GM12878 (cell line): ENCODE data around the gene PCSK2. TPM values are rescaled to one million over a fixed set of nuclear protein-coding genes. Genes with fewer than 3 reads are reported as not detected.

Experiments used
- BHLHE40 ChIP-seq, 2 experiments: fragments of 450-650 bp in 1 of 2; IDR thresholded peaks; 2 replicates each; pipeline ENCODE4 v1.6.1; 2011 to 2017; ENCODE audit warnings: low read depth in 2 of 2, borderline replicate concordance in 1 of 2, improper control_type of control experiment in 1 of 2, low read length in 1 of 2, mild to moderate bottlenecking in 1 of 2
- MTA3 ChIP-seq: IDR thresholded peaks from 2 replicates; pipeline ENCODE4 v1.6.1; 2012; ENCODE audit warnings: low read length, inconsistent platforms, borderline replicate concordance
- MXI1 ChIP-seq: fragments of 150-350 bp; IDR thresholded peaks from 2 replicates; pipeline ENCODE4 v1.6.1; 2011; ENCODE audit warnings: low read depth, mild to moderate bottlenecking, inconsistent platforms, low read length, improper control_type of control experiment
- NBN ChIP-seq: fragments of 450-650 bp; IDR thresholded peaks from 2 replicates; pipeline ENCODE4 v1.6.1; 2016
- NFIC ChIP-seq: IDR thresholded peaks from 2 replicates; pipeline ENCODE4 v1.6.1; 2012; ENCODE audit warnings: low read depth, mild to moderate bottlenecking, inconsistent platforms, low read length, moderate library complexity
- NR2F1 ChIP-seq: fragments of 450-650 bp; conservative IDR thresholded peaks from 2 replicates; pipeline ENCODE4 v1.6.1; 2017; ENCODE audit warnings: mild to moderate bottlenecking
- NRF1 ChIP-seq: conservative IDR thresholded peaks from 2 replicates; pipeline ENCODE4 v1.6.1; 2011; ENCODE audit warnings: mild to moderate bottlenecking, low read depth, low read length, improper control_type of control experiment
- POLR2A ChIP-seq: IDR thresholded peaks from 2 replicates; pipeline ENCODE4 v1.6.1; 2011; ENCODE audit warnings: low read depth, mild to moderate bottlenecking, low read length
- POLR2AphosphoS2 ChIP-seq: IDR thresholded peaks from 2 replicates; pipeline ENCODE4 v1.6.1; 2011; ENCODE audit warnings: low read depth, mild to moderate bottlenecking, low read length, improper control_type of control experiment, moderate library complexity
- REST ChIP-seq: IDR thresholded peaks from 2 replicates; pipeline ENCODE4 v1.6.1; 2012; ENCODE audit warnings: mild to moderate bottlenecking, low read depth, low read length
- TARDBP ChIP-seq: IDR thresholded peaks from 2 replicates; pipeline ENCODE4 v1.6.1; 2016; ENCODE audit warnings: borderline replicate concordance
- ZNF622 ChIP-seq: fragments of 450-650 bp; IDR thresholded peaks from 2 replicates; pipeline ENCODE4 v1.6.1; 2017; ENCODE audit warnings: mild to moderate bottlenecking, inconsistent platforms
- polyA plus RNA-seq, 11 experiments: library from polyadenylated mRNA; depleted of rRNA in 4 of 11; unstranded in 6 of 11; stranded (reverse) in 5 of 11; fragments of >200 nt; fragmentation: Nextera tagmentation in 4 of 11; fragmentation: Illumina TruSeq in 1 of 11; extraction: Ambion mirVana in 4 of 11; extraction: Trizol in 1 of 11; gene quantifications; 1 replicate in 1 of 11; 2 replicates in 10 of 11; pipeline versions ENCODE4 v1.2.1 to v1.2.3, GENCODE V29; 2011 to 2016; ENCODE audit warnings: inconsistent platforms in 2 of 11, missing spikeins in 2 of 11, low read depth in 1 of 11
- total RNA-seq, 4 experiments: library from RNA; depleted of rRNA in 3 of 4; stranded (reverse); fragments of >200 nt in 3 of 4; fragmentation: Illumina TruSeq in 1 of 4; extraction: Trizol in 1 of 4; gene quantifications; 2 replicates each; pipeline versions ENCODE4 v1.2.1 to v1.2.3, GENCODE V29; 2013 to 2021
- TF ChIP-seq, protein P1 (sequence below): fragments of 450-650 bp; IDR thresholded peaks from 2 replicates; pipeline ENCODE4 v1.6.1; 2017; ENCODE audit warnings: antibody characterized with exemption, mild to moderate bottlenecking, moderate library complexity

Gene PCSK2
- total and polyA plus RNA-seq, 10 of the 15 experiments (the other 5 are each of a cell fraction or from before 2014, with no cell fraction given): not detected

GRCh38 chr20:17381724-17382123 is 154.9 kb downstream of the PCSK2 start (continued):
- TF ChIP-seq MTA3 (no peak), NR2F1 (no peak), BHLHE40 (IDR thresholded peaks at IDR 0.05; ENCODE audit: borderline replicate concordance in 1 of 2, low read depth in 2 of 2, low read length in 1 of 2) (no peak), POLR2AphosphoS2 (no peak), MXI1 (no peak), POLR2A (no peak), TARDBP (no peak), NRF1 (no peak), REST (no peak), ZNF622 (no peak), NFIC (no peak), NBN (no peak)
- TF ChIP-seq, protein P1, sequence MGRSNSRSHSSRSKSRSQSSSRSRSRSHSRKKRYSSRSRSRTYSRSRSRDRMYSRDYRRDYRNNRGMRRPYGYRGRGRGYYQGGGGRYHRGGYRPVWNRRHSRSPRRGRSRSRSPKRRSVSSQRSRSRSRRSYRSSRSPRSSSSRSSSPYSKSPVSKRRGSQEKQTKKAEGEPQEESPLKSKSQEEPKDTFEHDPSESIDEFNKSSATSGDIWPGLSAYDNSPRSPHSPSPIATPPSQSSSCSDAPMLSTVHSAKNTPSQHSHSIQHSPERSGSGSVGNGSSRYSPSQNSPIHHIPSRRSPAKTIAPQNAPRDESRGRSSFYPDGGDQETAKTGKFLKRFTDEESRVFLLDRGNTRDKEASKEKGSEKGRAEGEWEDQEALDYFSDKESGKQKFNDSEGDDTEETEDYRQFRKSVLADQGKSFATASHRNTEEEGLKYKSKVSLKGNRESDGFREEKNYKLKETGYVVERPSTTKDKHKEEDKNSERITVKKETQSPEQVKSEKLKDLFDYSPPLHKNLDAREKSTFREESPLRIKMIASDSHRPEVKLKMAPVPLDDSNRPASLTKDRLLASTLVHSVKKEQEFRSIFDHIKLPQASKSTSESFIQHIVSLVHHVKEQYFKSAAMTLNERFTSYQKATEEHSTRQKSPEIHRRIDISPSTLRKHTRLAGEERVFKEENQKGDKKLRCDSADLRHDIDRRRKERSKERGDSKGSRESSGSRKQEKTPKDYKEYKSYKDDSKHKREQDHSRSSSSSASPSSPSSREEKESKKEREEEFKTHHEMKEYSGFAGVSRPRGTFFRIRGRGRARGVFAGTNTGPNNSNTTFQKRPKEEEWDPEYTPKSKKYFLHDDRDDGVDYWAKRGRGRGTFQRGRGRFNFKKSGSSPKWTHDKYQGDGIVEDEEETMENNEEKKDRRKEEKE: no peak
